Amniotic stem cell (primary cell): Measurements from ENCODE around the gene CILP.

ENCODE experiments used
- DNase-seq: peaks from one replicate; lab custom pipeline; 2025; lab: John Stamatoyannopoulos, UW

The CILP gene

GRCh38 chr15:65221697-65222096 is 10.4 kb upstream of the CILP start:
- DNase-seq = no peak

DNA sequence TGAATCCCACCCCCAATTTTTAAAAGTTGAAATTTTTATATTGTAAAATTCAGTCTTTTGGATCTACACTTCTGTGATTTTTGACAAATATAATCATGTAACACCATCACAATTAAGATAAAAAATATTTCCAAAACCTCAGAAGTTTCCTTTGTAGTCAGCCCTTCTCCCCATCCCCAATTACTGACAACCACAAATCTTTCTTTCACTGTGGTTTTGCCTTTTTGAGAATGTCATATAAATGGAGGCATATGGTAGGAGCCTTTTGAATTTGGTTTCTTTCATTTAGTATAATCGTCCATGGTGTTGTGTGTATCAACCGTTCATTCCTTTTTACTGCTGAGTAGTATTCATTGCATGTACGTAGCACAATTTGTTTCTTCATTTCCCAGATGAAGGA is 7.9 kb upstream of the CILP start:
- DNase-seq = no peak

GRCh38 chr15:65217526-65218482 is 6.5 kb upstream of the CILP start:
- no peak for DNase-seq

GRCh38 chr15:65215496-65215895 is 4.2 kb upstream of the CILP start:
- no peak for DNase-seq

- DNase-seq = no peak
These were observed 2.7 kb upstream of the CILP start for GRCh38 chr15:65214010-65214409.

DNA sequence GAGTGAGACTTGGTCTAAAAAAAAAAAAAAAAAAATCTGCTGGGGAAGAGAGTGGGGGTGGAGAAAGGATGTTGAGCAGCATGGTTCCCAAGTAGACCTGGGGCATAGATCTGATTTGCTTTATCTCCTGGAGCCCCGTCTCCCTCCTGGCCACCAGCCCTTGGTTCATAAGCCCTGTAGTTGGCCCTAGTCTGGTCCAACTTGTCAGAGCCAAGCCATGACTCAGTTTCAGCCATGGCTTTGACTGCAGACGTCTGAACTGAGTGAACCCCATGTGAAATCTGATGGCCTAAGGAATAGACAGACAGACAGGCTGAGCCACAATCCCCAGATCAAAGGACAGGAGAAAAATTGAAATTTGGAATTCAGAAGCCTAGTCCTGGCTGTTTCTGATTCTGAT is 2.0 kb upstream of the CILP start:
- no peak for DNase-seq

- DNase-seq = no peak
These were observed 824 bp upstream of the CILP start for GRCh38 chr15:65212097-65212496.

DNA sequence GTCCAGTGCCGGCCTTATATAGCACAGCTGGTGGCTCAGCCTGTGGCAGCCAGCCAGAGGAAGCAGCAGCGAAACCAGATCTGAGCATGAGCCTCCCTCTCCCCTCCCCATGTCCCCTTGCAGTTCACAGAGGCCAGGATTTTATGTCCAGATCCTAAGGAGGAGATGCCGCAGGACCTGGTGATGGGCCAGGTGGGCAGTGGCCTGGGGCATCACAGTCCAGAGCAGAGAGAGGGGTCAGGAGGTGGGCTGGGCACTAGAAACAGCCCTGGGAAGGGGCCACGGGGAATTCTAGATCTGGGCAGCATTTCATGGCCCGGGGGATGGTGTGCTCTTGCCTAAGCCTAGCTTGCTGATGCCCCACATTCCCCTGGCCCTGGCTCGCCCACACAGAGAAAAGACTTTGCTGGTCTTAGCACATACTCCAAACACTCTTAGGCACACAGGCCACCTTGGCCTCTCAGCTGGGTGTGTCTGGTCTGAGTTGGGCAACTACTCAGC is 259 bp upstream of the CILP start:
- no peak for DNase-seq

GRCh38 chr15:65209701-65210643 is 1.3 kb downstream of the CILP start:
- no peak for DNase-seq

- no peak for DNase-seq
These were observed 2.6 kb downstream of the CILP start for GRCh38 chr15:65208647-65209046.

GRCh38 chr15:65207280-65207840 is 3.9 kb downstream of the CILP start:
- no peak for DNase-seq

- DNase-seq = no peak
These were observed 4.5 kb downstream of the CILP start for GRCh38 chr15:65206750-65207149.

DNA sequence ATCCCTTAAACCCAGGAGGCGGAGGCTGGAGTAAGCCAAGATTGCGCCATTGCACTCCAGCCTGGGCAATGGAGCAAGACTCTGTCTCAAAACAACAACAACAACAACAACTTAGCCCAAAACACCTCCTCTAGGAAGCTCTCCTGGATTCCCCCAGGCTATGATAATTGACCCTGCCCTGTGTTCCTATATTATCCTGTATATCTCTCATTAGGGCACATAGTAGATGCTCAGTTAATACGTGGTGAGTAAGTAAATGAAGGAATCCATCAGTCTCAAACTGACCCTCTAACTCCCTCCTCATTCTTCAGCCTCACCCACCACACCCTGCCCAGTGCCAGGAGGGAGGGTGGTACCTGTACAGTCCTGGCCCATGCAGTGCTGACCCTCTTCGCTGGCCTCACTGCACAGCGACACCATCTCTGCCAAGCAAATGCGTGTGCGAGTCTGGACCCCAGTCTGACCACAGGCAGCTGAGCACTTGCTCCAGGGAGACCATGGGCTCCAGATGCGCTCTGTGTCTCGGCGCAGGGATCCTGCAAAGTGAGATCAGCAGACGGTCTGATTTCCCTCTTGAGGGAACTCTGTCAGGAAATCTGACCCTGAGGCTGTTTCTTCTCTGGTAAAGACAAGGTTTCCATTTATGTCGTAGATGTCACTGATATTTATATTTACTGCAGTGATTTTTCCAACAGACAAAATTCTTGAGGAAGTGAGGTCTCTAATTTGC is 6.2 kb downstream of the CILP start:
- DNase-seq = no peak

DNA sequence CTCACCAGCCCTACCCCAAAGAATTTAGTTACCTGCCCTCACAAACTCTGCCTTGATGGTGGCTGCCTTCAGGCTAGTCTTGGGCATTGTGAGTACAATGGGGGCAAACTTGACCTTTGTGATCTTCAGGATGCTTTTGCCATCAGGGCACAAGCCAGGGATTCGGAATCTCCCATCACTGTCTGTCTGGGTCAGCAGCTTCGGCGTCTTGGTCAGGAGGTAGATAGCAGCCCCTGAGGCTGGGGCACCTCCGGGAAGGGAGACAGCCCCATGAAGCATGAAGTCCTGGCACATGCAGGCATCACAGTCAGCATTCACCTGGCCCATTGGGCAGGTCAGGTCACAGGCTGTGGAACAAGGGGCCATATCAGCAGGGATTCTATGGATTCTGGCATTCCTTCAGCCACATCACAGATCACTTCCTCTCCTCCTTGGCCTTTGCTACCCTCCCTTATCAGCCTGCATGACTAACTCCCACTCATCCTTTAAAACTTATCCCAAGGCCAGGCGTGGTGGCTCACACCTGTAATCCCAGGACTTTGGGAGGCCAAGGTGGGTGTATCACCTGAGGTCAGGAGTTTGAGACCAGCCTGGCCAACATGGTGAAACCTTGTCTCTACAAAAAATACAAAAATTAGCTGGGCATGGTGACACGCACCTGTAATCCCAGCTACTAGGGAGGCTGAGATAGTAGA is 6.9 kb downstream of the CILP start:
- no peak for DNase-seq

DNA sequence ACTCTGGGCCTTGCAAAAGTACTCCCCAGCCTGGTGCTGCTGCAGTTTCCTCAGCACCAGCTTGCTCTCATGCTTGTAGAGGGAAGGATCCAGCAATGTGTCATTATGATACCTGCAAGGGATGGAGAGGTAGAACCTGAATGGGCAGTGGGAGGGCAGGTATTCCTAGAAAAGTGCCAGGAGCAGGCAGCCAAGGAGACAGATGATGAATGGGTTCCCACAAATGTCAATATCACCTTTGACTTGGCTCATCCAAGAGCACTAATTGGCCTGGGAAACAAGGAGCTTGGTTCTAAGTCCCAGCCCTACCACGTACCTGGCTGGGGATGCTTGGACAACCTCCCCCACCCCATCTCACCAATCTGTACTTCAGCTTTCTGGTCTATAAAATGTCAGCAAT is 9.4 kb downstream of the CILP start:
- no peak for DNase-seq

DNA sequence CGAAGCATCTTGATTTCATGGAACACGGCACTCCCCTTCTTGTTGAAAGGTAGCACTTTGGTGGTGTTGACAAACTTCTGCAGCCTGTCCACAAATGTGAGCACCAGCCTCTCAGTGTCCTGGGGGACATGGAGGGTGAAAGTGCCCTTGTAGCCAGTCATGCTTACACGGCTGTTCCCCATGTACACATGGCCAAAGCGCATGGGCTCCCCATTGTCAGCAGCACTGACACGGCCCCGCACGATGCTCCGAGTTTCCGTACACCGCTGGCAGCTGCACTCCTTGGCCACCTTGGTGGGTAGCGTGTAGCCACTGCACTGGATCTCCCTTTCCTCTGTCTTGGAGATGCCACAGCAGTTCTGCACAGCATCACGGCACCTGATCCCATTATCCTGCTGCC is 12.7 kb downstream of the CILP start:
- no peak for DNase-seq

- no peak for DNase-seq
These were observed 14.0 kb downstream of the CILP start for GRCh38 chr15:65197337-65197645.

DNA sequence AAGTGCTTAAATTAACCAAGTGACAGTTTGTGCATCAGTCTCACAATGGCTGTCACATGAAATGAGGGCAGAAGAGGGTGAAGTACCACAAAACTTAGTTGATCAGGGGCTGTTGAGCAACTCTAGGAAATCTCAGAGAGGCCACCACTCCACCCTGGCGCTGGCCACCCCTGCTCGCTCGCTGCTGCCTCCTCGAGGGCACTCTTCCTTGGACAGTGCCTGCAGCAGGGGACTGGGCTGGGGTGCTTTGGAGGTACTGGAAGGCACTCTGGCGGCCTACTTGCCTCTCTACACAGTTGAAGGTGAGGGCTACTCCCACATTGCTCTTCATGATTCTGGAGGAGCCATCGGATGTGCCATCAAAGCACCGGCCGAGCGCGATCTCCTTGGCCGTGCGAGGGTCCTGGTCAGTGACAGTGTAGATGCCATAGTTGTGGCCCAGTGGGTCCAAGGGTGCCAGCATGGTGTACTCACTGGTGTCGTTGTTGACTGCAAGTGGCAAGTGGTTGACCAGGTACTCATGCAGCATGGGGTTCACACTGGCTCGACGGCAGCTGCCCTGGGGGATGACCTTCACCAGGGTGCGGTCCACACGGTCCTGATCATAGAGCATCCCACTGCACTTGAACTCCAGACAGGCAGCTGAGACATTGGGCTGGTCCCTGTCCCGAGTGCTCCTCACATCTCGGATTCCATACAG is 14.5 kb downstream of the CILP start:
- no peak for DNase-seq

DNA sequence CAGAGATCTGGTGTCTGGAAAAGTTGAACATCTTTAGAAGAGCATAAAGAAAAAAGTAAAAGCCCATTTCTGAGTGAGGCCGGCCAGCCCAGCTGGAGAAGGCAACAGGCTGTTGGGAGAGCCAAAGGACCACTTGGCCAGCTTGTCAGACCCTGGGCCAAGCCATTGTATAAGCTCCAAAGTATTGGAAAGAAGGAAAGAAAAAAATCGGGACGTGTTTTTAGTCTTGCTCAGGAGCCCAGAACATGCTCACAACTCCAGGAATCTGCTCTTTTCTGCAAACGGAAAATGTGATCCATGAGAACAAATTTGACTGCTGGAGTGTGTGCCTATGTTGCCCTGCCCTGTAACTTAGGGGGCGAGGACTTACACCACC is 15.7 kb downstream of the CILP start:
- DNase-seq = no peak

DNA sequence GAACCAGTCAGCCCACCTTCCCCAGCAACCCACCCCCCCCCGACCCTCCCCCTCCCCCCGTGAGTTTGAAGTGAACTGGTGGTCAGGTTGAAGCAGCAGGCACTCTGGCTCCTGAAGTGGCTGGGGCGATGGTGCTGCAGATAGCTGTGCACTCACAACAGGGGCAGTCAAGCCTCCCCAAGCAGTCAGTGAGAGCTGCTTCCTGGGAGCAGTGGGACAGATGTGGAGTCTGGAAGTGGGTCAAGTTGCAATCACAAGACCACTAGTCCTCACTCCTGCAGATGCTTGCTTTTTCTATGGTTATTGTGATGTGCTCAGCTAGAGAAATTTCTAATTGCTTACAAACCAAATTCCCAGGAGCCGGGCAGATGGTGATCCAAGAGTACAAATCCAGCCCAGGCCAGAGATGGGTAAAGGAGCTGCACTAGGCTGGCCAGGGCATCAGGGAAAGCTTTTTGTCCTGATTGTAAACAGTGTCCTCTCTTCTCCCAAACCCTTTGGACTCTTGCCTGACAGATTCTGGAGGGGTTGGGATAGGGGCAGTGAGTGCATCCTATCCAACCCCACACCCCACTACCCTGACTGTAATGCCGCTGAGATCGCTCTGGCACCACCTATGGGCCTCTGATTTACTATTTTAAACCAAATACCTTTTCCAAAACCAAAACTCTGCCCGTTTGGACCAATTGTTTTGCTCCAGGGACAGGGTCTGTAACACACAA is 16.3 kb downstream of the CILP start:
- DNase-seq = no peak
